Femur (tissue), 1 donor: Measurements from ENCODE around the gene ZNF107.

Source experiments
- DNase-seq: peaks from one replicate; pipeline ENCODE4 v3.0.0-alpha.2; 2017

Gene ZNF107

DNA sequence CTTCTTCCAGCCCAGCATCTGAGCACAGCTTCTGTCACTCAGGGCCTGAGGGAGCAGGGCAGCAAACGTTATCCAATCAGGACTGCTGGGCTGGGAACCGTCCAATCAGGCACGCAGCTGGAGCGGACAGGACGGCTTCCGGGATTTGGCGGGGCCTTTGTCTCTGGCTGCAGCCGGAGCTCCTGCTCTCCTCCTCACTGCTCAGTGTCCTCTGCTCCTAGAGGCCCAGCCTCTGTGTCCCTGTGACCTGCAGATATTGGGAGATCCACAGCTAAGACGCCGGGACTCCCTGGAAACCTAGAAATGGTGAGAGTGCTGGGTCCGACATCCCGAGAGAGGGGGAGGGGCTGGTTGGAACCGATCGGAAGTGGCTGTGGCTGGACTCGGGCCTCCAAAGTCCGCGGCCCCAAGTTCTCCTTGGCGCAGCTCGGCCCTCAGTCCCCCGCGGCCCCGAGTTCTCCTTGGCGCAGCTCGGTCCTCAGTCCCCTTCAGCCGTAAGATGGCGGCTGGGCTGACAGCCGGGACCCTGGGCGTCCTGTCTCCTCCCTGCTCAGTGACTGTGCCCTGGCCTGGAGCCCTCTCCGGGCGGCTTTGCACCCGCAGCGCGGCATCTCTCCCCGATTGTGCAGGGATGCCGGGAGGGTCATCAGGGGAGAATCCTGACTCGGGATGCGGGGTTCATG lies at the start of gene ZNF107:
Gene ZNF107, plus strand, starts transcription at position 154 of the 683 bp plus-strand sequence. Its CDS starts 150 bp downstream, at position 304.
- DNase-seq, result peak; percentile 94

DNA sequence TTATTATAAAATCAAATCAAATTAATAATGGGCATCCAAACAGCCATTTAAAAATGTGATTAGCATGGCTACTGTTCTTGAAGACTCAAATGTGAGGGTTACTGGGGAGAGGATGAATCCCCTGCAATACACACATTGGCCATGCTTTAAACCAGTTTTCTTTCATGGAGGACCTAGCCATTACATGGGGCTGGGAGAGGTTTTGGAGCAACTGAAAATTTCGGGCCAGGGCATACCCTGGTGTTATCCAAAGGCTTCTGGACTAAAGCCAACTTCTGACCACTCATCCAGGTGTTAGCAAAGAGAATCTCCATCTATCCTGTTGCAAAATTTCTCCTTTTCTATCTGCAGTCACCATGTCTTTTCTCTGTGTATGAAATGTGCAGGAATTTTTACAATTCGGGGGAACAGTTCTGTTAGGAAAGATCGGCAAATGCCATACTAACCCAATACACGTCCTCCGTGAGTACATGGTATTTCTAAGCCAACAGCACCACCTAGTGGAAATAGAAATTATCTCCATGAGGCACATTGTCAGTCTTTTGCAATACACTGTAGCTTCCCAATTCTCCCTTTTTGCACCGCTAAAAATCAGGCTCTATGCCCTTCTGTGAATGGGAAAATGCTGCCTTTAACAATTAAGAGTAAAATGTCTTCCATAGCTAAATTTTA lies 47.0 kb upstream of the ZNF107 start:
- no peak for DNase-seq

DNA sequence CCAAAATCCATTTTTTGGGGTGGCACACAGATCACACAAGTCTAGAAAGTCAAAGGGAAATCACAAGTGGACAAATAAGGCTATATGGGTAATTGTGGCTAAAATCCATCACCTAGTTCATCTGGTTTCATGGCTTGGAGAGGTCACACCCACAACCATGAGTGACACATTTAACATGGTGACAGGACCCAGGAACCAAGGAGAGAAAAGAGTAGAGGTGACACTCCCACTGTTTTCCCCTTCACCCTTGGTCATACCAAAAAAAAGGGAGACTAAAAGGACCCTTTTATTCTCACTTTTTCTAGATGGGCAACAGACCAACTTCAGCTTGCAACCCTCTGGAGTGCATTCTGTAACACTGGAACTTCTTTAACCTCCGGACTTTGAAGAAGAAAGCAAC lies 46.2 kb upstream of the ZNF107 start:
- DNase-seq, result no peak

DNA sequence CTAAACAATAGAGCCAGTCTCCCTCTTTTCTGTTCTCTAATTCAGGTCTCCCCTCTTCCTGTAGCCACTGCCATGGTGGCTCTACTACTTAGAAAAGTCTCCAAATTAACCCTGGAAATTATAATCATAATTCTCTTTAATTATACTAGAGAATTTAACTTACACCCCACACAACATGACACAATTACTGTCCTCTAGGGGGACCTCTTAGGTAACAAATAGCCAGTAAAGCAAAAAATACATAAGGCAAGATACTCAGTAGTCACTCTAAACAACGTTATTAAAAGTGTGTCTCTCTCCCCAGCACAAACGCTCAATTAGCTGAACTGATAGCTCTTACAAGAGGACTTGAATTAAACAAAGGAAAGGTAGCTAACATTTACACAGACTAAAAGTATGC lies 44.3 kb upstream of the ZNF107 start:
- DNase-seq, result no peak

DNA sequence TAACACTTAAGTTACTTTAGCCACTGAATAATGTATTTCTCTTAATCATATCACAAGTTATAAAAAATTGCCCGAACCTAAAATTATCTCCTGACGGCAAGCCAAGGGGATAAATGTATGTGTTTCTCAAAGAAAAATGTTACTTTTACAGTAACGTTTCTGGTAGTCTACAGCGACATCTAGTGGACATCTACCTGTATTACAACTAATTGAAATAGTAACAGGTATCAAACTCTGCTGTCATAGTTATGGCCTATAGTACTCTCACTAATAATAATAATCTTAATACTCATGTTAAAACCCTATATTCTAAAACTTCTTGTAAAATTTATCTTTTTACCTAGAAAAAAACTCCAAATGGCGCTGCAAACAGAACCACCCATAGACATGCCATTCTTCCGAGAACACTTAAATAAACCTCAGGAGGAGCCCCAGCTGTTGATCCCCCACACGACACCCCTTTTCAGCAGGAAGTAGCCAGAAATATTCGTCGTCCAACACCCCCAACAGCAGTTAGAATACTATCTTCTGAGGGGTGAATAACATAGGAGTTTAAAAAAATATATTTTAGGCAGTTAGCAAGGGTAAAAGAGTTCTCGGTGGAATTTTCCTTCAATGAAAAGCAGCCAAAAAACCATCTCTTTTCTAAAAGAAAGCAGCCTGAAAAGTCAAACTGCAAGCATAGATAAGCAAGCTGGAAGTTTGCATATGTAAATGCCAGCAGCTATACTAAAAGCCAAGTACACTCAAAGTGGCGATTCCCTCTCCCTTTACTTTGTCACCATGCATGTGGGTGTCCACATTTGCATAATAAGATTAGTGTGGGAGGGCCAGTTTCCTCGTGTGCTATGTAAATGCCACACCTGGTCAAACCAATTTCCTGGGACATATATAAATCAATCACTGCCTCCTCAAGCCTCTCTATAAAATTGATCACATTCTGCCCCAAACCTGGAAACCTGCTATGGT lies 40.5 kb upstream of the ZNF107 start:
- no peak for DNase-seq

DNA sequence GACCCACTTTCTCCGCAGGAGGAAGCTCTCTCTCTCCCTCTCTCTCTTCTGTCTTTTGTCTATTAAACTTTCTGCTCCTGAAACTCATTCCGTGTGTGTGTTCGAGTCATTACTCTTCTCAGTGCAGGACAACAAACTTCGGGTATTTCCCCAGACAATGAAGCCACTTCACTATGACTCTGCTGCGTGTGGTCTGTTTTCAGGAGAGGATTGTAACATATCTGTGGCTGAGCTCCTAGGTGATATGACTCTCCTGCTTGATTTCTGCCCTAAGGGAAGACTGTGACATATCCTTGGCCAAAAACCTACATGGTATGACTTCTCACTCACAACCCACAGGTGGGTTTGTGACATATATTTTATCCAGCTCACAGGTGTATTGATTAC lies 39.9 kb upstream of the ZNF107 start:
- no peak for DNase-seq

DNA sequence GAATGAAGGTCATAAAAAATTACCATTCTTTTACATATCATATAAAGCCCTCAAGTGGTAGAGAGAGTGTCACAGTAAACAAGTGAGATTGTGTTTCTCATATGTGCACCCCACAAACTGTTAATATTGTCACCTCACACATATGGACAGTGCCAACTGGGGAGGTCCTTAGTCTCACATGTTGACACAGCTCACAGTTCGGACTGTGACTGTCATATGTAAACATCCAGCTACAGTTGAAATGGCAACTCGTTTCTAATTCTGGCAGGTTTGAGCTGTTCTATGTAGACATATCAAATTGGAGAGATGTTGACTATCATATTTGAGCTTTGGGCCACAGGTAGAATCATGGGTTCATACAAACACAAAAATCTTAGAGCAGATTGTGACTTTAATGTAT lies 39.4 kb upstream of the ZNF107 start:
- no peak for DNase-seq

DNA sequence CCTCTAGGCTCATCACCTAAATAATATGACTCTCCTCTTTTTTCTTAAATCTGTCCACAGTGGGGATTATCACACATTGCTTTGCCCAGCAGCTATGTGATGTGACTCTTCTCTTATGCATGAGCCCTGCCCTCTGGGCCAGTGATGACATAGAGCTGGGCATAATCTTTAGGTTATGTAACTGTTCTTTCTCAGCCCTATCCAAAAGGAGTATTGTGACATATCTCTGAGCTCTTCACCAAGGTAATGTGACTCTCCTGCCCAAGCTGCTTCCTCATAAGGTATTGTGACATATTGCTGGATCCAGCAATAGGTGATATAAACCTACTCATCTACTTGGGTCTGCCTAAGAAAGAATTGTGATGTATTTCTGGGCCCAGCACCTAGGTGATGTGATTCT lies 37.7 kb upstream of the ZNF107 start:
- DNase-seq, result no peak

DNA sequence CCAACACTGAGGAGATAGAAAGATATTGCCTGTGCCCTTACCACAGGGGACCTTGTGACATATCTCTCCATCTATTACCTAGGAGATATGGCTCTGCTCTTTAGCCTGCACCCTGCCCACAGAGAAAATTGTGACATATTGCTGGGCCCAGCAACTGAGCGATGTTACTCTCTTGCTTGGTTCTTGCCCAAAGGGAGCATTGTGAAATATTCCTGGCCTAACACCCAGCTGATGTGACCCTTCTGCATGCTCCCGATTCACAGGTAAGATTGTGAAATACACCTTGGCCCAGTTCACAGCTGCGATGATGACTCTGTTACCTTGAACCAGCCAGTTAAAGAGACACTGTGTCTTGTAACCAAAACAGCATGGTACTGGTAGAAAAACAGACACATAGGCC lies 37.2 kb upstream of the ZNF107 start:
- DNase-seq, result no peak

DNA sequence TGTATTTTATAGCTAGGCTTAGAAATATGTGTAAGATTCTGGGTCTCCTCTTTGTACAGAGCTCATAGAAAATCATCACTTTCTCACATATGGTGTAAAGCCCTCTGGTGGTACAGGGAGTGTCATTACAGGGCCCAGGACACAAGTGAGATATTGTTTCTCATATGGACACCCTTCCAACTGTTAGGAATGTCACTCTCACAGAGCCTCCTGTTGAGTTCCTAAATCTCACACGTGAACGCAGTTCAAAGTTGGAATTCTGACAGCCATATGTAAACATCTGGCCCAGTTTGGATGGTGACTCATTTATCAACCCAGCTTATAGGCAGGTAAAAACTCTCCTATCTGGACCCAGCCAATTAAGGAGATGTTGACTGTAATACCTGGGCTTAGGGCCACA lies 35.4 kb upstream of the ZNF107 start:
- no peak for DNase-seq

DNA sequence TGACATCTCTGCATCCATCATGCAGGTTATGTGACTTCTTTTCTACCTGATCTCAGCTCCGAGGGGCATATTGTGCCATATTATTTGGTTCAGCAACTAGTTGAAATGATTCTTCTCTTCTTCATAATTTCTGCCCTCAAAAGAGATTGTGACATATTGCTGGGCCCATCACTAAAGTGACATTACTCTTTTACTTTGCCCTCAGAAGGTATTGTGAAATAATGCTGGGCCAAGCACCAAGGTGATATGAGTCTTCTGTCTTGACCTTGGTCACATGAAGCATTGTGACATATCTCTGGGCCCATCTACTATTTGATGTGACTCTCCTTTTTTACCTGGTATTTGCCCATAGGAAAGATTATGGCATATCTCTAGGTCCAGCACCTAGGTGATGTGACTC lies 33.9 kb upstream of the ZNF107 start:
- DNase-seq, result no peak

DNA sequence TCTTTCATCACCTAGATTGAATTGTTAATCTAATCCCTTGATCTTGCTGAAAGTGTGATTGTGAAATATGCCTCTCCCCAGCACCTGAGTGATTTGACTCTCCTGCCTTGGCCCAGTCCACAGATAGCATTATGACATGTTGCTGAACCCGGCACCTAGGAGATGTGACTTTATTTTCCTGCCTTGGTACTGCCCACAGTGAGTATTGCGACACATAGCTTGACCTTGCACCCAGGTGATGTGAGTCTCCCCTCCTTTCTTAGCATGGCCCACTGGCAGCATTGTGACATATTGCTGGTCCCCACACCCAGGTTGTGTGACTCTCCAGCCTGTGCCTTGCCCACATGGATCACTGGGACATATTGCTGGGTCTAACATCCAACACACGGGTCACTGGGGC lies 32.5 kb upstream of the ZNF107 start:
- DNase-seq, result no peak

DNA sequence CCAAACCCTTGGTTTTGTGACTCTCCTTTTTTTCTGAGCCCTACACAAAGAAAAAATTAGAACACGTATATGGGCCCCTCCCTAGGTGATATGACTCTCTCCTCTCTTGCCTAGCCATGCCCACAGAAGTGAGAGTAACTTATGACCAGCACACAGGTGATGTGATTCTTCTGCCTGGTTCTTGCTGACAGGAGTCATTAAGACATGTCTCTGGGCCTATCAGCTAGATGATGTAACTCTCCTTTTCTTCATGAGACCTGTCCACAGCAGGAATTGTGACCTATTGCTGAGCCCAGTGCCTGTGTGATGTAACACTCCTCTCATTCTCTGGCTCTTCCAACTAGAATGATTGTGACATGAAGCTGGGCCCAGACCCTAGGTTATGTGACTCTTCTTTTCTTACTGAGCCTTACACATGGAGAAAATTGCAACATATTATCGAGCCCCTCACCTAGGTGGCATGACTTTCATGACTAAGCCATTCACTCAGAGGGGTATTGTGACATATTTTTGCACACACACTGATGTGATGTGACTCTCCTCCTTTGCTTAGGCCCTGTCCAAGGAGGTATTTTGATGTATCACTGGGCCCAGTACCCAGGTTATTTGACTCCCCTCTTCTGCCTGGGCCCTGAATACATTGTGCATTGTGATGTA lies 31.4 kb upstream of the ZNF107 start:
- no peak for DNase-seq

DNA sequence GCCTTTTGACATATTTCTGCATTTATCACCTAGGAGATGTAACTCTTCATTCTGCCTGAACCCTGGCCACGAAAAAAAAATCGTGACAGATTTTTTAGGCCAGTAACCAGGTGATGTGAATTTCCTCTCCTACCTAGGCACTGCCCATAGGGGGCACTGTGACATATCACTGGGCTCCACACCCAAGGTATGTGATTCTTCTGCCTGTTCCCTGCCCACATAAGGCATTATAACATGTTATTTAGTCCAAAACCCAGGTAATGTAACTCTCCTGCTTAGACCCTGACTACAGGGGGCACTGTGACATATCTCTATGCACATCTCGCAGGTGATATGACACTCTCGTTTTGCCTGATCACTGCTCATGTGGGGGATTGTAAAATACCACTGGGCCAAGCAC lies 29.5 kb upstream of the ZNF107 start:
- DNase-seq, result no peak

DNA sequence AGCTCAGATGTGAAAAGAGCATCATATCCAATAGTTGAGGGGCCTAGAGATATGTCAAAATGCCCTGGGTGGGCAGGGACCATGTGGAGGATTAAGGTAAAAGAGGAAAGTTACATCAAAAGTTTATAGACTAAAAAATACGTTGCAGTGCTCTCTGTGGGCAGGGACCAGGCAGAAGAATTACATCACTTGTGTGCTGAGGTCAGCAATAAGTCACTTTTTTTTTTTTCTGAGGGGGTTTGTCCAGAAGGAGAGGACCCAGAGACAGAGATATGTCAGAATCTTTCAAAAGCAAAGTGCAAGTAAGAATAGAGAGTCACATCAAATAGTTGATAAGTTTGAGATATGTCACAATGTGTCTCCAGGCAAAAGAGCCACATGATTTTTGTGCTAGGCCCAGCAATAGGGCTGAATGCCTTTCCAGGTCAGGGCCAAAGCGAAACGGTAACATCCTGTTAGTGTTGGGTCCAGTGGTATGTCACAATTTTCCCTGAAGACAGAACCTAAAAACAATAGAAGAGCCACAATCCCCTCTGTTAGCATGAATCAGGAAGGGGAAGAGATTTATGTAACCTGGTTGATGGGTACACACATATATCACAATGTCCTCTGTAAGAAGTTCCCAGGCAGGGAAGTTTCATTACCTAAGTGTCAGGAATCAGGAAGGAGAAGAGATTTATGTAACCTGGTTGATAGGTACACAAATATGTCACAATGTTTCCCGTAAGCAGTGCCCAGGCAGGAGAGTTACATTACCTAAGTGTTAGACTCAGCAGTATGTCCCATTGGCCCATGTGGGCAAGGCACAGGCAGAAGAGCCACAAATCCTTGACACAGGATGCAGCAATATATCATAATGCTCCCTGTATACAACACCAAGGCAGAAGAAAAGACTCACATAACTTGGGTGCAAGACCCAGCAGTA lies 28.1 kb upstream of the ZNF107 start:
- no peak for DNase-seq

DNA sequence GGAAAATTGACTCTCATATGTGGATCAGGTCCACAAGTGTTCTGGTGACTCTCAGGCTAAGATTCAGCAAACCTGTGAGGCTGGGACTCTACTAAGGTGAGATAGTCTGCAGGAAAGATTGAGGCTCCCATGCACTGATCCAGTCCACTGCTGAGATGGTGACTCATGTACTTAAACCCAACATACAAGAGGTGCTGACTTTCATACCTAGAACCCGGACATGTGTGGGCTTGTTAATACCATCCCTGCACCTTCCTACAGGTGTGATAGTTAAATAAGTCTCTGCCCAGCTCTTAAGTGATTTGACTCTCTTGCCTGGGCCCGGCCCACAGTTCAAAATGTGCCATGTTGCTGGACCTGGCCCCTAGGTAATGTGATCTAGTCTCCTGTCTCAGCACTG lies 27.1 kb upstream of the ZNF107 start:
- DNase-seq, result no peak

DNA sequence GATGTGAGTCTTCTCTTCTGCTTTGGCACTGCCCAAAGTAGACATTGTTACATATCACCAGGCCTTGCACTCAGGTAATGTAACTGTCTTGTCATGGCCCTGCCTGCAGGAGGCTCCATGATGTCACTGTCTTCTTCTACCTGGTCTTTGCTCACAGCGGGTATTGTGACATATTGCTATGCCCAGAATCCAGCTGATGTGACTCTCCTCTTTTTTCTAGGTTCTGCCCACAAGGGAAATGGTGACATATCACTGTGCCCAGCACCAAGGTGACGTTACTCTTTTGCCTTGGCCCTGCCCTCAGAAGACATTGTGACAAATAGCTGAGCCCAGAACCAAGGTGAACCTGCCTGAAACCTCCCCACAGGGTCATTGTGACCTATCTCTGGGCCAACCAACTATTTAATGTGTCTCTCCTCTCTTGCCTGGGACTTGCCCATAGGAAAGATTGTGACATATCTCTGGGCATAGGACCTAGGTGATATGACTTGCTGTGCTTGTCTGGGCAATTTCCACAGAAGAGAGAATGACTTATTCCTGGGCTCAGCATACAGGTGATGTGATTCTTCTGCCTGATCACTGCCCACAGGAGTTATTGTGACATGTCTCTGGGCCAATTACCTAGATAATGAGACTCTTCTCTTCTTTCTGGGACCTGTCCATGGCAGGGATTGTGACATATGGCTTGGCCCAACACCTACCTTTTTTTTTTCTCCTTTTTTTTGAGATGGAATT lies 26.5 kb upstream of the ZNF107 start:
- no peak for DNase-seq

DNA sequence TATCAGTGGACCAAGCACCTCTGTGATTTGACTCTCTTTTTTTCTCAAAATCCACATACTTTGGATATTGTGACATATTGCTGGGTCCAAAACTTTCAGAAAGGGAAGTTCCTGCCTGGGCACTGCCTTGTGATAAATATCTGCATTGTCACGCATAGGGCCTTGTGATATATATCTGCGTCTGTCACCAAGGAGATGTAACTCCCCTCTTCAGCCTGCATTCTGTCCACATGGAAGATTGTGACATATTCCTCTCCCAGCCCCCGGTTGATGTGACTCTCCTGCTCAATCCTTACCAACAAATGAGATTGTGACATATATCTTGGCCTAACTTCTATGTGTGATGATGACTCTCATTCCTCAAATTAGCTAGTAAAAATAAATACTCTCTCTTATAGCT lies 25.4 kb upstream of the ZNF107 start:
- no peak for DNase-seq

DNA sequence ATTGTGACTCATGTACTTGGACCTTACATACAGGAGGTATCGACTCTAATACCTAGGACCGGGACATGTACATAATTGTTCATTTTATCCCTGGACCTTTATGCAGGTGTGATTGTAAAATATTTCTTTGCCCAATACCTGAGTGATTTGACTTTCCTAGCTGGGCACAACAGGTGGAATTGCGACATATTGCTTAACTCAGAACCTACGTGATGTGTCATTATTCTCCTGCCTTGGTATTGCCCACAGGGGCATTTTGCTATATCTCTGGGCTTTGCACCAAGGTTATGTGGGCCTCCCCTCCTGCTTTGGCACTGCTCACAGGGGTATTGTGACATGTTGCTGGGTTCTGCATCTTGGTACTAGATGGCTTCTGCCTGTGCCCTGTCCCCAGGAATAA lies 23.9 kb upstream of the ZNF107 start:
- DNase-seq, result no peak

DNA sequence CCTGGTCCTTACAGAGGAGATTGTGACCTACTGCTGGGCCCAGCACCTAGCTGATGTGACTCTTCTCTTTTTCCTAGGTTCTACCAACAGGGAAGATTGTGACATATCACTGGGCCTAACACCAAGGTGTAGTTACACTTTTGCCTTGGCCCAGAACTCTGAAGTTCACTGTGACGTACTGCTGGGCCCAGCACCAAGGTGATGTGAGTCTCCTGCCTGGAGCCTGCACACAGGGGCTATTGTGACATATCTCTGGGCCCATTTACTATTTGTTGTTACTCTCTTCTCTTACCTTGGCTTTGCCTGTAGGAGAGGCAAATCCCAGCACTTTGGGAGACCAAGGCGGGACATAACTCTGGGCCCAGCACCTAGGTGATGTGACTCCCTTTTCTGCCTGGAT lies 23.1 kb upstream of the ZNF107 start:
- DNase-seq, result no peak

DNA sequence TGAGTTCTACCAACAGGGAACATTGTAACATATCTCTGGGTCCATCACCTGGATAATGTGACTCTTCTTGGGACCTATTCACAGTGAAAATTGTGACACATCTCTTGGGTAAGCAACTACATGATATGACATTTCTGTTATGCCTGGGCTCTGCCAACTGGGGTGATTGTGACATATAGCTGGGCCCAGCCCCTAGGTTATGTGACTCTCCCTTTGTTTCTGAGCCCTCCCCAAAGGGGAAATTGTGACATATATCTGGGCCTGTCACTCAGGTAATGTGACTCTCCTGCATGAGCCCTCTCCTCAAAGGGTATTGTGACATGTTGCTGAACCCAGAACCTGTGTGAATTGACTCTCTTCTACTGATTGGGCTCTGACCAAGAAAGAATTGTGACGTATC lies 22.4 kb upstream of the ZNF107 start:
- no peak for DNase-seq
